Hepatocyte (in vitro differentiated cells): ENCODE measurements around the gene NAPA. TPM values are rescaled to one million over a fixed set of nuclear protein-coding genes. Genes with fewer than 3 reads are reported as not detected.
A peak's percentile ranks its signal among the peaks of the same experiment; 100 is the strongest.

Experiments used
- DNase-seq: peaks from one replicate; pipeline ENCODE4 v3.0.0-alpha.2; 2016; ENCODE audit warnings: low spot score
- H2AFZ ChIP-seq: fragments of 200-600 bp; sonication (generic); 2 replicates; pipeline ENCODE4 v1.6.0; 2016; ENCODE audit warnings: antibody characterized with exemption, mild to moderate bottlenecking
- H3K27ac ChIP-seq: fragments of 200-600 bp; sonication (generic); 2 replicates; pipeline ENCODE4 v1.5.1; 2016; ENCODE audit warnings: mild to moderate bottlenecking
- H3K27me3 ChIP-seq: fragments of 200-600 bp; sonication (generic); 2 replicates; pipeline ENCODE4 v1.6.1; 2016
- H3K36me3 ChIP-seq: fragments of 200-600 bp; sonication (generic); replicated peaks from 2 replicates; pipeline ENCODE4 v1.5.1; 2016; ENCODE audit warnings: low read depth; ENCODE audit not compliant: insufficient read depth
- H3K4me1 ChIP-seq: fragments of 200-600 bp; sonication (generic); 2 replicates; pipeline ENCODE4 v1.5.1; 2016; ENCODE audit warnings: mild to moderate bottlenecking, moderate library complexity; ENCODE audit not compliant: insufficient read depth
- H3K4me2 ChIP-seq: fragments of 200-600 bp; sonication (generic); 2 replicates; pipeline ENCODE4 v1.6.0; 2016
- H3K4me3 ChIP-seq: fragments of 200-600 bp; sonication (generic); 2 replicates; pipeline ENCODE4 v1.5.1; 2016; ENCODE audit warnings: mild to moderate bottlenecking
- H3K79me2 ChIP-seq: fragments of 200-600 bp; sonication (generic); 2 replicates; pipeline ENCODE4 v1.6.0; 2017; ENCODE audit warnings: mild to moderate bottlenecking
- H3K9me2 ChIP-seq: fragments of 200-600 bp; sonication (generic); replicated peaks from 2 replicates; pipeline ENCODE4 v1.6.0; 2017; ENCODE audit warnings: mild to moderate bottlenecking; ENCODE audit not compliant: insufficient read depth
- H3K9me3 ChIP-seq: fragments of 200-600 bp; sonication (generic); 2 replicates; pipeline ENCODE4 v1.5.1; 2016; ENCODE audit warnings: low read depth, mild to moderate bottlenecking
- H4K20me1 ChIP-seq: fragments of 200-600 bp; sonication (generic); 2 replicates; pipeline ENCODE4 v1.6.0; 2016; ENCODE audit warnings: mild to moderate bottlenecking; ENCODE audit not compliant: insufficient read depth, poor library complexity, severe bottlenecking
- CTCF ChIP-seq: fragments of 200-600 bp; sonication (generic); IDR thresholded peaks from 2 replicates; pipeline ENCODE4 v1.5.1; 2016; ENCODE audit warnings: antibody characterized with exemption, mild to moderate bottlenecking; ENCODE audit not compliant: poor library complexity
- EZH2 ChIP-seq: fragments of 200-600 bp; sonication (generic); IDR thresholded peaks from 2 replicates; pipeline ENCODE4 v1.6.1; 2016; ENCODE audit warnings: antibody characterized with exemption, mild to moderate bottlenecking, borderline replicate concordance
- EZH2phosphoT487 ChIP-seq: fragments of 200-600 bp; sonication (generic); IDR thresholded peaks from one replicate; pipeline ENCODE4 v1.6.1; 2018; ENCODE audit warnings: antibody characterized with exemption, mild to moderate bottlenecking, low read depth, moderate library complexity; ENCODE audit not compliant: unreplicated experiment, severe bottlenecking
- WGBS: methylation state at CpG from one replicate; pipeline ENCODE4 v1.1.6; 2016; ENCODE audit warnings: low lambda C conversion rate; ENCODE audit errors: missing lambda C conversion rate; 5-methylcytosine and 5-hydroxymethylcytosine counted together
- polyA plus RNA-seq: library from polyadenylated mRNA; unstranded; fragments of >200 nt; fragmentation: Nextera tagmentation; extraction: Ambion mirVana; gene quantifications from 2 replicates; pipeline ENCODE4 v1.2.1, GENCODE V29; 2016
- total RNA-seq: library from RNA; depleted of rRNA; stranded (reverse); fragments of >200 nt; gene quantifications from 2 replicates; pipeline ENCODE4 v1.2.3, GENCODE V29; 2014

The NAPA gene
- total and polyA plus RNA-seq, 2 experiments from 2014 or later: 106 to 192 TPM

DNA sequence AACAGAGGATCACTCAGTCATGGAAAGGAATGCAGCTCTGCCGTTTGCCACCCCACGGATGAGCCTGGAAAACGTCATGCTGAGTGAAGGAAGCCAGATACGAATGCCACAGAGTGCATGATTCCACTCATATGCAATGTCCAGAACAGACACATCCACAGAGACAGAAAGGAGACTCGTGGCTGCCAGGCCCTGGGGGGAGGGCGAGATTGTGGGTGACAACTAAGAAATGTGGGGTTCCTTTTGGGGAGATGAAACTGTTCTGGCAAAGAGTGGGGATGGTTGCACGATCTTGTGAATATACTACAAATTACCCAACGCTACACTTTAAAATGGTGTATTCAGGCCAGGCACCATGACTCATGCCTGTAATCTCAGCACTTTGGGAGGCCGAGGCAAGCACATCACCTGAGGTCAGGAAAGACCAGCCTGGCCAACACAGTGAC is 27.2 kb upstream of the NAPA start:
- H2AFZ ChIP-seq: no peak overlapping the region
- no peaks in the 10 kb centered on the region for H3K27me3 ChIP-seq
- no peaks in the 10 kb centered on the region for H3K9me2 ChIP-seq
- H3K36me3 ChIP-seq: no peaks in the 10 kb centered on the region
- DNase-seq: peak; percentile 58
- no peaks in the 10 kb centered on the region for H3K4me1 ChIP-seq
- H3K79me2 ChIP-seq: no peaks in the 10 kb centered on the region
- no peaks in the 10 kb centered on the region for H3K9me3 ChIP-seq
- H4K20me1 ChIP-seq: no peaks in the 10 kb centered on the region
- peak overlapping the region; percentile 65 for H3K27ac ChIP-seq
- WGBS: 38% methylated on average over 9 of the region's 9 CpGs
- H3K4me3 ChIP-seq: no peak overlapping the region
- H3K4me2 ChIP-seq: no peak overlapping the region
- TF ChIP-seq CTCF (no peak), EZH2phosphoT487 (no peak), EZH2 (no peak)

GRCh38 chr19:47541518-47541917 is 26.7 kb upstream of the NAPA start:
- H3K9me2 ChIP-seq: no peaks in the 10 kb centered on the region

GRCh38 chr19:47540748-47541147 is 25.9 kb upstream of the NAPA start:
- Histone ChIP-seq H3K4me1 (no peaks in the 10 kb centered on the region), H3K9me3 (no peaks in the 10 kb centered on the region), H4K20me1 (no peaks in the 10 kb centered on the region), H2AFZ (no peak overlapping the region), H3K9me2 (no peaks in the 10 kb centered on the region), H3K27ac (peak overlapping the region; percentile 65), H3K4me2 (no peak overlapping the region), H3K79me2 (no peaks in the 10 kb centered on the region), H3K36me3 (no peaks in the 10 kb centered on the region), H3K4me3 (no peak overlapping the region), H3K27me3 (no peaks in the 10 kb centered on the region)
- no peak for DNase-seq
- no peak for TF ChIP-seq EZH2
- TF ChIP-seq CTCF: peak; percentile 37
- WGBS: 44% methylated on average over 4 of the region's 4 CpGs

More at GRCh38 chr19:47541518-47541917, 26.7 kb upstream of the NAPA start:
- no peaks in the 10 kb centered on the region for H4K20me1 ChIP-seq
- no peak overlapping the region for H3K4me3 ChIP-seq
- H3K4me2 ChIP-seq: no peak overlapping the region
- H3K9me3 ChIP-seq: no peaks in the 10 kb centered on the region
- H3K27me3 ChIP-seq: no peaks in the 10 kb centered on the region
- no peak overlapping the region for H2AFZ ChIP-seq
- peak overlapping the region; percentile 65 for H3K27ac ChIP-seq
- no peaks in the 10 kb centered on the region for H3K79me2 ChIP-seq
- no peaks in the 10 kb centered on the region for H3K4me1 ChIP-seq
- TF ChIP-seq EZH2 (no peak), CTCF (no peak), EZH2phosphoT487 (no peak)
- no peak for DNase-seq
- WGBS: 56% methylated on average over 6 of the region's 6 CpGs
- H3K36me3 ChIP-seq: no peaks in the 10 kb centered on the region
